ENCODE data around the gene MLH3.
A peak's percentile ranks its signal among the peaks of the same experiment; 100 is the strongest.

The MLH3 gene

GRCh38 chr14:75066691-75067090 lies 15.4 kb upstream of the MLH3 start:
- no peaks in the 10 kb centered on the region for H3K36me3 ChIP-seq (ENCODE audit: control insufficient read depth, insufficient read depth, low read length)
- H3K27me3 ChIP-seq (ENCODE audit: control insufficient read depth, insufficient read depth, low read length) = no peaks in the 10 kb centered on the region
- H3K4me1 ChIP-seq (ENCODE audit: control insufficient read depth, insufficient read depth, low read length) = peaks cover 6% of the 10 kb centered on the region
- no peak overlapping the region for H3K9ac ChIP-seq (ENCODE audit: low read depth, low read length)
- no peak overlapping the region for H3K27ac ChIP-seq (ENCODE audit: low read depth, low read length)
- H3K4me3 ChIP-seq (ENCODE audit: low read depth, low read length) = no peak overlapping the region
- H3K9me3 ChIP-seq (ENCODE audit: control insufficient read depth, insufficient read depth, low read length) = no peaks in the 10 kb centered on the region

GRCh38 chr14:75064205-75064567 lies 12.9 kb upstream of the MLH3 start:
- Histone ChIP-seq H3K4me3 (ENCODE audit: low read depth, low read length) (peak overlapping the region; percentile 88), H3K9ac (ENCODE audit: low read depth, low read length) (no peak overlapping the region)

GRCh38 chr14:75063491-75064204 lies 12.4 kb upstream of the MLH3 start, which contains the start of gene ACYP1:
Gene ACYP1 (minus strand): TSS chr14:75064024. CDS start chr14:75063553, 471 bp downstream.
- Histone ChIP-seq H3K9ac (ENCODE audit: low read depth, low read length) (peak within 1 kb of the TSS; percentile 42), H3K27ac (ENCODE audit: low read depth, low read length) (peak within 1 kb of the TSS; percentile 60), H3K9me3 (ENCODE audit: control insufficient read depth, insufficient read depth, low read length) (no peaks in the 10 kb centered on the region), H3K27me3 (ENCODE audit: control insufficient read depth, insufficient read depth, low read length) (no peaks in the 10 kb centered on the region), H3K36me3 (ENCODE audit: control insufficient read depth, insufficient read depth, low read length) (peaks cover 15% of the 10 kb centered on the region), H3K4me1 (ENCODE audit: control insufficient read depth, insufficient read depth, low read length) (no peaks in the 10 kb centered on the region), H3K4me3 (ENCODE audit: low read depth, low read length) (peak within 1 kb of the TSS; percentile 88)

More at GRCh38 chr14:75064205-75064567, 12.9 kb upstream of the MLH3 start:
- Histone ChIP-seq H3K27ac (ENCODE audit: low read depth, low read length) (no peak overlapping the region), H3K27me3 (ENCODE audit: control insufficient read depth, insufficient read depth, low read length) (no peaks in the 10 kb centered on the region), H3K4me1 (ENCODE audit: control insufficient read depth, insufficient read depth, low read length) (no peaks in the 10 kb centered on the region), H3K36me3 (ENCODE audit: control insufficient read depth, insufficient read depth, low read length) (peaks cover 15% of the 10 kb centered on the region), H3K9me3 (ENCODE audit: control insufficient read depth, insufficient read depth, low read length) (no peaks in the 10 kb centered on the region)

GRCh38 chr14:75063013-75063412 lies 11.7 kb upstream of the MLH3 start:
- H3K9me3 ChIP-seq (ENCODE audit: control insufficient read depth, insufficient read depth, low read length) = no peaks in the 10 kb centered on the region
- H3K27me3 ChIP-seq (ENCODE audit: control insufficient read depth, insufficient read depth, low read length) = no peaks in the 10 kb centered on the region
- H3K27ac ChIP-seq (ENCODE audit: low read depth, low read length) = no peak overlapping the region
- peak overlapping the region; percentile 42; the same call in 1 of the 2 replicates for H3K9ac ChIP-seq (ENCODE audit: low read depth, low read length)
- H3K4me3 ChIP-seq (ENCODE audit: low read depth, low read length) = peak overlapping the region; percentile 88
- no peaks in the 10 kb centered on the region for H3K4me1 ChIP-seq (ENCODE audit: control insufficient read depth, insufficient read depth, low read length)
- peaks cover 15% of the 10 kb centered on the region for H3K36me3 ChIP-seq (ENCODE audit: control insufficient read depth, insufficient read depth, low read length)

- Histone ChIP-seq H3K9ac (ENCODE audit: low read depth, low read length) (no peak overlapping the region), H3K27ac (ENCODE audit: low read depth, low read length) (no peak overlapping the region), H3K9me3 (ENCODE audit: control insufficient read depth, insufficient read depth, low read length) (no peaks in the 10 kb centered on the region), H3K4me1 (ENCODE audit: control insufficient read depth, insufficient read depth, low read length) (no peaks in the 10 kb centered on the region), H3K27me3 (ENCODE audit: control insufficient read depth, insufficient read depth, low read length) (no peaks in the 10 kb centered on the region), H3K36me3 (ENCODE audit: control insufficient read depth, insufficient read depth, low read length) (peaks cover 15% of the 10 kb centered on the region), H3K4me3 (ENCODE audit: low read depth, low read length) (no peak overlapping the region)
These were observed 9.2 kb upstream of the MLH3 start for GRCh38 chr14:75060420-75060819.

- H3K9me3 ChIP-seq (ENCODE audit: control insufficient read depth, insufficient read depth, low read length) = no peaks in the 10 kb centered on the region
- H3K27me3 ChIP-seq (ENCODE audit: control insufficient read depth, insufficient read depth, low read length) = no peaks in the 10 kb centered on the region
- H3K27ac ChIP-seq (ENCODE audit: low read depth, low read length) = no peak overlapping the region
- no peak overlapping the region for H3K9ac ChIP-seq (ENCODE audit: low read depth, low read length)
- H3K4me3 ChIP-seq (ENCODE audit: low read depth, low read length) = no peak overlapping the region
- H3K36me3 ChIP-seq (ENCODE audit: control insufficient read depth, insufficient read depth, low read length) = peaks cover 15% of the 10 kb centered on the region
- no peaks in the 10 kb centered on the region for H3K4me1 ChIP-seq (ENCODE audit: control insufficient read depth, insufficient read depth, low read length)
These were observed 8.4 kb upstream of the MLH3 start for GRCh38 chr14:75059642-75060041.

- Histone ChIP-seq H3K9ac (ENCODE audit: low read depth, low read length) (no peak overlapping the region), H3K27ac (ENCODE audit: low read depth, low read length) (no peak overlapping the region), H3K9me3 (ENCODE audit: control insufficient read depth, insufficient read depth, low read length) (no peaks in the 10 kb centered on the region), H3K36me3 (ENCODE audit: control insufficient read depth, insufficient read depth, low read length) (peaks cover under 1% of the 10 kb centered on the region; the same call in 1 of the 2 replicates), H3K4me1 (ENCODE audit: control insufficient read depth, insufficient read depth, low read length) (no peaks in the 10 kb centered on the region), H3K27me3 (ENCODE audit: control insufficient read depth, insufficient read depth, low read length) (no peaks in the 10 kb centered on the region), H3K4me3 (ENCODE audit: low read depth, low read length) (no peak overlapping the region)
These were observed 3.2 kb upstream of the MLH3 start for GRCh38 chr14:75054421-75054820.

- no peaks in the 10 kb centered on the region for H3K4me1 ChIP-seq (ENCODE audit: control insufficient read depth, insufficient read depth, low read length)
- H3K27ac ChIP-seq (ENCODE audit: low read depth, low read length) = no peak overlapping the region
These were observed 2.4 kb upstream of the MLH3 start for GRCh38 chr14:75053396-75054291.

GRCh38 chr14:75051556-75051899 lies 261 bp upstream of the MLH3 start:
- H3K9me3 ChIP-seq (ENCODE audit: control insufficient read depth, insufficient read depth, low read length) = no peaks in the 10 kb centered on the region
- no peak overlapping the region for H3K27ac ChIP-seq (ENCODE audit: low read depth, low read length)
- H3K4me3 ChIP-seq (ENCODE audit: low read depth, low read length) = peak overlapping the region; percentile 72
- no peaks in the 10 kb centered on the region for H3K4me1 ChIP-seq (ENCODE audit: control insufficient read depth, insufficient read depth, low read length)
- no peaks in the 10 kb centered on the region for H3K27me3 ChIP-seq (ENCODE audit: control insufficient read depth, insufficient read depth, low read length)
- H3K36me3 ChIP-seq (ENCODE audit: control insufficient read depth, insufficient read depth, low read length) = no peaks in the 10 kb centered on the region; the same call in 1 of the 2 replicates
- no peak overlapping the region for H3K9ac ChIP-seq (ENCODE audit: low read depth, low read length)

More at GRCh38 chr14:75053396-75054291, 2.4 kb upstream of the MLH3 start:
- H3K36me3 ChIP-seq (ENCODE audit: control insufficient read depth, insufficient read depth, low read length) = no peaks in the 10 kb centered on the region; the same call in 1 of the 2 replicates
- no peak overlapping the region for H3K4me3 ChIP-seq (ENCODE audit: low read depth, low read length)
- H3K9ac ChIP-seq (ENCODE audit: low read depth, low read length) = no peak overlapping the region
- no peaks in the 10 kb centered on the region for H3K27me3 ChIP-seq (ENCODE audit: control insufficient read depth, insufficient read depth, low read length)
- H3K9me3 ChIP-seq (ENCODE audit: control insufficient read depth, insufficient read depth, low read length) = no peaks in the 10 kb centered on the region

- no peaks in the 10 kb centered on the region; the same call in 1 of the 2 replicates for H3K36me3 ChIP-seq (ENCODE audit: control insufficient read depth, insufficient read depth, low read length)
These were observed 1.5 kb downstream of the MLH3 start for GRCh38 chr14:75049731-75050201.

GRCh38 chr14:75049136-75049535 lies 2.1 kb downstream of the MLH3 start:
- Histone ChIP-seq H3K4me1 (ENCODE audit: control insufficient read depth, insufficient read depth, low read length) (no peaks in the 10 kb centered on the region), H3K27me3 (ENCODE audit: control insufficient read depth, insufficient read depth, low read length) (no peaks in the 10 kb centered on the region), H3K4me3 (ENCODE audit: low read depth, low read length) (no peak overlapping the region), H3K9ac (ENCODE audit: low read depth, low read length) (no peak overlapping the region), H3K9me3 (ENCODE audit: control insufficient read depth, insufficient read depth, low read length) (no peaks in the 10 kb centered on the region), H3K27ac (ENCODE audit: low read depth, low read length) (no peak overlapping the region), H3K36me3 (ENCODE audit: control insufficient read depth, insufficient read depth, low read length) (no peaks in the 10 kb centered on the region; the same call in 1 of the 2 replicates)

More at GRCh38 chr14:75049731-75050201, 1.5 kb downstream of the MLH3 start:
- no peak overlapping the region for H3K4me3 ChIP-seq (ENCODE audit: low read depth, low read length)
- H3K27me3 ChIP-seq (ENCODE audit: control insufficient read depth, insufficient read depth, low read length) = no peaks in the 10 kb centered on the region
- no peaks in the 10 kb centered on the region for H3K9me3 ChIP-seq (ENCODE audit: control insufficient read depth, insufficient read depth, low read length)
- no peak overlapping the region for H3K9ac ChIP-seq (ENCODE audit: low read depth, low read length)
- H3K4me1 ChIP-seq (ENCODE audit: control insufficient read depth, insufficient read depth, low read length) = no peaks in the 10 kb centered on the region
- no peak overlapping the region for H3K27ac ChIP-seq (ENCODE audit: low read depth, low read length)
